Upper lobe of right lung (tissue), 1 donor: ENCODE data around the gene ARL8B. TPM values are rescaled to one million over a fixed set of nuclear protein-coding genes. Genes with fewer than 3 reads are reported as not detected.
A peak's percentile ranks its signal among the peaks of the same experiment; 100 is the strongest.

Experiments used
- ATAC-seq: fragments of 200-7000 bp; cut with Tn5 transposase; one replicate; pipeline ENCODE4 v1.9.1; 2020; ENCODE audit warnings: mild to moderate bottlenecking, moderate library complexity
- DNase-seq: peaks from one replicate; pipeline ENCODE4 v3.0.0-alpha.2; 2020
- H3K27ac ChIP-seq: fragments of 200-600 bp; one replicate; pipeline ENCODE4 v1.8.0; 2022
- H3K27me3 ChIP-seq: fragments of 200-600 bp; one replicate; pipeline ENCODE4 v1.8.0; 2022; ENCODE audit warnings: mild to moderate bottlenecking
- H3K36me3 ChIP-seq: fragments of 200-600 bp; one replicate; pipeline ENCODE4 v1.8.0; 2022
- H3K4me1 ChIP-seq: fragments of 200-600 bp; one replicate; pipeline ENCODE4 v1.8.0; 2022
- H3K4me3 ChIP-seq: fragments of 200-600 bp; one replicate; pipeline ENCODE4 v1.8.0; 2022; ENCODE audit warnings: mild to moderate bottlenecking
- H3K9me3 ChIP-seq: fragments of 200-600 bp; one replicate; pipeline ENCODE4 v1.8.0; 2022
- intact Hi-C: fragments of 100-400 bp; cut with DNase I; formaldehyde crosslinking; loops from one replicate; pipeline ENCODE4 v1.11.0; 2022
- total RNA-seq: library from RNA; stranded (reverse); fragmentation: NEBNext Ultra II Directional; extraction: Animal tissue kit (Norgen Biotek cat#: 25700); gene quantifications from one replicate; pipeline ENCODE4 v1.2.1, GENCODE V29; 2021
- TF ChIP-seq, protein P1 (sequence below): fragments of 200-600 bp; IDR thresholded peaks from one replicate; pipeline ENCODE4 v1.8.0; 2022; ENCODE audit warnings: antibody characterized with exemption
- donor health status: DM: no; HTN: yes; CAD: no; lungs with severe emphysema.

ARL8B gene
- total RNA-seq, 1 donor from 2014 or later, result 91.5 TPM

DNA sequence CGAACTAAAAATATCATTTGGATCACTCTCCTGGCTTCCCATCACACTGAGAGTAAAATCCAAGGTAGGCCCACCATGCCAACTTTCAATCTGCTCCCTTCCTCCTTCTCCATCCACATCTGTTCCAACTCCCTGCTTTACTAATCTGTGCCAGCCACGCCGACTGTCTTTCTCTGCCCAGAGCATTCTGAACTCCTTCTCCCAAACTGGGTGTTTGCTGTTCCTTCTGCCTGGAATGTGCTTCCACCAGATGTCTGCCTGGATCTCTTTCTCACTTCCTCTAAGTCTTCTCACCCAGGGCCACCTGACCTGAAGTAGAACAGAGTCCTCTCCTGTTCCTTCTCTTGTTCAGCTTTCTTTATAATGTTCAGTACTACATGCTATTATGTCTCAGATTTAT, 5.6 kb upstream of the ARL8B start:
- intact Hi-C loops, result no loop called here
- Histone ChIP-seq H3K36me3 (no peaks in the 10 kb centered on the region), H3K27ac (no peak overlapping the region), H3K4me1 (no peaks in the 10 kb centered on the region), H3K9me3 (no peaks in the 10 kb centered on the region), H3K27me3 (no peaks in the 10 kb centered on the region), H3K4me3 (no peak overlapping the region)
- ATAC-seq (no peak), DNase-seq (no peak)
- TF ChIP-seq, protein P1, sequence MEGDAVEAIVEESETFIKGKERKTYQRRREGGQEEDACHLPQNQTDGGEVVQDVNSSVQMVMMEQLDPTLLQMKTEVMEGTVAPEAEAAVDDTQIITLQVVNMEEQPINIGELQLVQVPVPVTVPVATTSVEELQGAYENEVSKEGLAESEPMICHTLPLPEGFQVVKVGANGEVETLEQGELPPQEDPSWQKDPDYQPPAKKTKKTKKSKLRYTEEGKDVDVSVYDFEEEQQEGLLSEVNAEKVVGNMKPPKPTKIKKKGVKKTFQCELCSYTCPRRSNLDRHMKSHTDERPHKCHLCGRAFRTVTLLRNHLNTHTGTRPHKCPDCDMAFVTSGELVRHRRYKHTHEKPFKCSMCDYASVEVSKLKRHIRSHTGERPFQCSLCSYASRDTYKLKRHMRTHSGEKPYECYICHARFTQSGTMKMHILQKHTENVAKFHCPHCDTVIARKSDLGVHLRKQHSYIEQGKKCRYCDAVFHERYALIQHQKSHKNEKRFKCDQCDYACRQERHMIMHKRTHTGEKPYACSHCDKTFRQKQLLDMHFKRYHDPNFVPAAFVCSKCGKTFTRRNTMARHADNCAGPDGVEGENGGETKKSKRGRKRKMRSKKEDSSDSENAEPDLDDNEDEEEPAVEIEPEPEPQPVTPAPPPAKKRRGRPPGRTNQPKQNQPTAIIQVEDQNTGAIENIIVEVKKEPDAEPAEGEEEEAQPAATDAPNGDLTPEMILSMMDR, result no peak

DNA sequence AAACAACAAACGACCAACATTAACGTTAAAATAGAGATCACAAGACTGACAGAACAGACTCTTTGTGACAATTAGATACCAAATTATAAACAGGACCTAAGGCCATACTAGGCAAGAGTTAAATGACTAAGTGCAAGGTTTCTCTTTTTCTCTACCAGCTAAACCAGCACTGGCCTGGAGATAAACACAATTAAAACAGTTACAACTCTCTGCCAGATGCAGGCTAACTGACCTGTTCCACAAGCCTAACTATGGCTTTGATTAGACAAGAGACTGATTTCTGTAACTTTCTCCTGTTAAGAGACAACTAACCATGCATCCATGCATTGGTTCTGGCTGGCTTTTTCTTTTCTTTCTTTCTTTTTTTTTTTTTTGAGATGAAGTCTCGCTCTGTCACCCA, 1.6 kb upstream of the ARL8B start:
- TF ChIP-seq, protein P1, result no peak
- DNase-seq (no peak), ATAC-seq (no peak)
- Histone ChIP-seq H3K36me3 (no peaks in the 10 kb centered on the region), H3K4me1 (peaks cover 28% of the 10 kb centered on the region), H3K4me3 (no peak overlapping the region), H3K27ac (no peak overlapping the region), H3K9me3 (no peaks in the 10 kb centered on the region), H3K27me3 (no peaks in the 10 kb centered on the region)
- intact Hi-C loops, result no loop called here

DNA sequence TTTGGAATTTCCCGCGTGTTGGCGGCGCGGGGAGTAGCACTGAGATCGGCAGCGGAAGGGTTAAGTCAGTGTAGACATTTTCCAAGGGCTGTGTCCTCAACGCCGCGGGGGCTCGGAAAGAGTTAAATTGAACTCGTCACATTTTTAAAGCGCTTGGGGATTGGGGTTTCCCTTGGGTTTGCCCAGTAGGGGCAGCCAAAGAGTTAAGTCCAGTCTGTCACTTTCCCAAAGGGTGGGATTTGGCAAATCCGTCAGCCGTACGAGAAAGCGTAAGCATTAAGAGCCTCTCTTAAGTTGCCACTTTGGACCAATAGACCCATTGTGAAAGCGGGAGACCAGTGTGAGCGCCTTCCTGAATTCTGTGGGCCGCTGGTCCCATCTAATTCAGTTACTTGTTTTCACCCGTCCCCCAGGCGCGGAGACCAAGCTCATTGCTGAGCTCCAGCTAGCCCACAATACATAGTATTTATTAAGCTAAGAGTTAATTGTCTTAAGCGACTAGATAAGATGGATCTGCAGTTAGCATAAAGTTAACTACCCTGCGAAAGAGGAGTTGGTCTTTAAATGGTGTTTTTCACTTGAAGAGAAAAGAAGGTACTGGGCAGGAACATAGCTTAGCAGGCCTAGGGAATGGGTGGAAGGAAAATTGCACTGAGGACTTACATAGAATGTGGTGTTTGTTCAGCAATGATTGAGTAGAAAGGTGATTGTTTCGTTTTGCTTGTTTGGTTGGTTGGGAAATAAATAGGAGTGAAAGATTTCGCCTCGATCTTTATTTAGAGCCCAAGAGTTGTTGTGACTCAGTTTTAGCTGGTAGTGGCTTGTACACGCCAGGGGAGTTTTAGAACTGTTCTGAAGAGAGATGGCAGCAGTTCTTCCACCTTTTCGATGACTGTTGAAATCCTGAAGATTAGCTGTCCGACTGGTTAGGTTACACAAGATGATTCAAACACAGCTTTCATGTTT, 932 bp downstream of the ARL8B start:
- Histone ChIP-seq H3K4me1 (peaks cover 40% of the 10 kb centered on the region), H3K27ac (peak overlapping the region; percentile 94)

DNA sequence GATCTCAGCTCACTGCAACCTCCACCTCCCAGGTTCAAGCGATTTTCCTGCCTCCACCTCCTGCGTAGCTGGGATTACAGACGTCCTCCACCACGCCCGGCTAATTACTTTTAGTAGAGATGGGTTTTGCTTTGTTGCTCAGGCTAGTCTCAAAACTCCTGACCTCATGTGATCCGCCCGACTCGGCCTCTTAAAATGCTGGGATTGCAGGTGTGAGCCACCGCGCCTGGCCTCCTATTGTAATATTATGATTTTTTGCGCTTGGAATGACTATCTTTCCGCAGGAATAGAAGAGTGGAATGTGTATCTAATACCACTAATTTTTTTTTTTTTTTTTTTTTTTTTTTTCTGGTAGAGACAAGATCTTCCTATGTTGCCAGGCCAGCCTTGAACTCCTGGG, 1.8 kb downstream of the ARL8B start:
- H3K27me3 ChIP-seq, result no peaks in the 10 kb centered on the region
- H3K36me3 ChIP-seq, result no peaks in the 10 kb centered on the region
- H3K9me3 ChIP-seq, result no peaks in the 10 kb centered on the region
- intact Hi-C loops, result no loop called here
- peak overlapping the region; percentile 94 for H3K27ac ChIP-seq
- TF ChIP-seq, protein P1, result no peak
- DNase-seq (no peak), ATAC-seq (no peak)
- peak overlapping the region; percentile 89 for H3K4me3 ChIP-seq
- peaks cover 40% of the 10 kb centered on the region for H3K4me1 ChIP-seq

More for the DNA sequence above, 932 bp downstream of the ARL8B start:
- TF ChIP-seq, protein P1, result no peak
- intact Hi-C loops, result no loop called here
- H3K4me3 ChIP-seq, result peak overlapping the region; percentile 89
- ATAC-seq (peak; percentile 76), DNase-seq (peak; percentile 68)
- H3K36me3 ChIP-seq, result no peaks in the 10 kb centered on the region
- H3K27me3 ChIP-seq, result no peaks in the 10 kb centered on the region
- no peaks in the 10 kb centered on the region for H3K9me3 ChIP-seq

DNA sequence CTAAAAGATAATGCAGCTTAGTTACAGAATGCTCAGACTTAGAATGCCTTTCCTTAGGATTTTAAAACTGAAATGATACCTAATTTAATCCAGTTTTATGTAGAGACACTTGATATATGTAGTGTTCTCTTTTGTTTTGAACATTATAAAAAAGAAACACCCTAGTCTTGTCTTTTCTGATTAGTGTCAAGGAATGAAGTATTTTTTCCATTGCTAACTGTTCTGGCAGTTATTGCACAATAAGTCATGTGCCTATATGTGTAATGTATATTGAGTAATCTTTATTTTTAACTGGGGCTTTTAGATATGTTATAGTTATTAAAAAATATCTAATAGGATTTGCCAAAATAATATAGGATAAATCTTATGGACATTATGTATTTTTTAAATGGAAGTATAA, 4.5 kb downstream of the ARL8B start:
- TF ChIP-seq, protein P1, result no peak
- H3K27ac ChIP-seq, result peak overlapping the region; percentile 31

More for the DNA sequence above, 4.5 kb downstream of the ARL8B start:
- no peaks in the 10 kb centered on the region for H3K36me3 ChIP-seq
- H3K9me3 ChIP-seq, result no peaks in the 10 kb centered on the region
- no peaks in the 10 kb centered on the region for H3K27me3 ChIP-seq
- DNase-seq, result no peak
- no peak for ATAC-seq
- peaks cover 40% of the 10 kb centered on the region for H3K4me1 ChIP-seq
- H3K4me3 ChIP-seq, result peak overlapping the region; percentile 2
- intact Hi-C loops, result no loop called here
